Gastrocnemius medialis (tissue), 4 donors: ENCODE results near the gene STEEP1.
A peak's percentile ranks its signal among the peaks of the same experiment; 100 is the strongest.

ENCODE experiments used
- CTCF ChIP-seq, 5 experiments: fragments of 450-650 bp in 3 of 5; fragments of 200-600 bp in 2 of 5; sonication (generic) in 2 of 5; IDR thresholded peaks in 4 of 5; conservative IDR thresholded peaks in 1 of 5; 1 replicate in 4 of 5; 2 replicates in 1 of 5; pipeline ENCODE4 v1.5.1; 2016 to 2019; ENCODE audit warnings: antibody characterized with exemption in 5 of 5, mild to moderate bottlenecking in 3 of 5, moderate library complexity in 3 of 5
- POLR2A ChIP-seq, 2 donors: fragments of 450-650 bp; IDR thresholded peaks; one replicate each; pipeline ENCODE4 v1.6.1; 2017; ENCODE audit warnings: antibody characterized with exemption in 2 of 2, mild to moderate bottlenecking in 2 of 2, moderate library complexity in 2 of 2

- TF ChIP-seq POLR2A (IDR thresholded peaks at IDR 0.05), result peak; percentile 84 to 87
- TF ChIP-seq CTCF (IDR thresholded peaks at IDR 0.05 in 4 of 5, conservative IDR thresholded peaks at IDR 0.05 in 1 of 5), result no peak
These were observed 41.2 kb upstream of the STEEP1 start, which contains the start of gene NKRF for GRCh38 chrX:119606280-119607017.
